Endodermal cell (in vitro differentiated cells): ENCODE data around the gene PPP4R2. TPM values are rescaled to one million over a fixed set of nuclear protein-coding genes. Genes with fewer than 3 reads are reported as not detected.
A peak's percentile ranks its signal among the peaks of the same experiment; 100 is the strongest.

Experiments
- DNase-seq: peaks from one replicate; pipeline ENCODE4 v3.0.0-alpha.2; 2017
- H3K27ac ChIP-seq: 2 replicates; pipeline ENCODE4 v1.5.1; 2013; ENCODE audit warnings: mild to moderate bottlenecking, low read depth, low read length, moderate library complexity
- H3K27me3 ChIP-seq: 2 replicates; pipeline ENCODE4 v1.6.1; 2013; ENCODE audit warnings: mild to moderate bottlenecking, low read length, moderate library complexity; ENCODE audit not compliant: insufficient read depth, control insufficient read depth, poor library complexity, severe bottlenecking
- H3K36me3 ChIP-seq: 2 replicates; pipeline ENCODE4 v1.7.0; 2013; ENCODE audit warnings: mild to moderate bottlenecking, low read length, moderate library complexity; ENCODE audit not compliant: control insufficient read depth, insufficient read depth
- H3K4me1 ChIP-seq: one replicate; pipeline ENCODE4 v1.7.0; 2013; ENCODE audit warnings: low read length; ENCODE audit not compliant: control insufficient read depth, insufficient read depth
- H3K4me3 ChIP-seq: 2 replicates; pipeline ENCODE4 v1.5.1; 2013; ENCODE audit warnings: mild to moderate bottlenecking, low read length, moderate library complexity
- H3K9ac ChIP-seq: 2 replicates; pipeline ENCODE4 v1.6.1; 2013; ENCODE audit warnings: mild to moderate bottlenecking, low read length, moderate library complexity; ENCODE audit not compliant: poor library complexity, severe bottlenecking; ENCODE audit errors: extremely low read depth
- H3K9me3 ChIP-seq: 2 replicates; pipeline ENCODE4 v1.6.1; 2013; ENCODE audit warnings: mild to moderate bottlenecking, low read length, moderate library complexity; ENCODE audit not compliant: control insufficient read depth
- H3K27ac Mint-ChIP-seq: 2 replicates; pipeline ENCODE4 v1.8.0; 2020; ENCODE audit warnings: mixed read lengths
- H3K27me3 Mint-ChIP-seq: 2 replicates; pipeline ENCODE4 v1.8.0; 2021; ENCODE audit warnings: mild to moderate bottlenecking, mixed read lengths; ENCODE audit not compliant: insufficient read depth
- H3K36me3 Mint-ChIP-seq: 2 replicates; pipeline ENCODE4 v1.8.0; 2020; ENCODE audit warnings: low read depth, mixed read lengths
- H3K4me1 Mint-ChIP-seq: 2 replicates; pipeline ENCODE4 v1.8.0; 2020; ENCODE audit warnings: mixed read lengths
- H3K4me3 Mint-ChIP-seq: 2 replicates; pipeline ENCODE4 v1.8.0; 2020; ENCODE audit warnings: mild to moderate bottlenecking, moderate library complexity, mixed read lengths
- H3K9me3 Mint-ChIP-seq: 2 replicates; pipeline ENCODE4 v1.8.0; 2020; ENCODE audit warnings: mild to moderate bottlenecking, mixed read lengths
- WGBS, 2 experiments: methylation state at CpG; one replicate each; pipeline versions ENCODE4 v1.1.5 to v1.1.7; 2013; ENCODE audit warnings: missing lambda C conversion rate in 2 of 2, mixed read lengths in 1 of 2; ENCODE audit not compliant: insufficient coverage in 1 of 2, insufficient read length in 1 of 2; 5-methylcytosine and 5-hydroxymethylcytosine counted together
- total RNA-seq, 2 donors: library from RNA; stranded (reverse); fragmentation: NEBNext Ultra II Directional in 1 of 2; extraction: Animal tissue kit (Norgen Biotek cat#: 25700) in 1 of 2; gene quantifications; 2 replicates in 1 of 2; 3 replicates in 1 of 2; pipeline ENCODE4 v1.2.1, GENCODE V29; 2021
- TF ChIP-seq, protein P1 (sequence below): fragments of 200-600 bp; sonication (generic); conservative IDR thresholded peaks from 2 replicates; pipeline ENCODE4 v1.5.0; 2021; ENCODE audit warnings: antibody characterized with exemption, mild to moderate bottlenecking

The PPP4R2 gene
- total RNA-seq, 2 donors from 2014 or later, result 133 to 157 TPM

DNA sequence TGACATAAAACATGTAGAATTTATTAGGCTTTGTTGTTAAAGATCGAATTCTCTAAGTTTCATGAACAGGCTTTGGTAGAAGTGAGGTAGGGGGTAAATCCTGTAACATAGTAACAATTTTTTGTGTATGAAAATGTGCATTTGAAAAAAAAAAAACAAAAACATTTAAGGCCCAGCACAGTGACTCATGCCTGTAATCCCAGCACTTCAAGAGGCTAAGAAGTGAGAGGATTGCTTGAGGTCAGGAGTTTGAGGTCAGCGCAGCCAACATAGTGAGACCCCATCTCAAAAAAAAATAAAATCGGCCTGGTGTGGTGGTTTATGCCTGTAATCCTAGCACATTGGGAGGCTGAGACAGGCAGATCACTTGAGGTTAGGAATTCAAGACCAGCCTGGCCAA, 26.8 kb upstream of the PPP4R2 start:
- no peak overlapping the region for H3K27ac Mint-ChIP-seq
- peaks cover 4% of the 10 kb centered on the region for H3K36me3 Mint-ChIP-seq
- Histone ChIP-seq H3K36me3 (no peaks in the 10 kb centered on the region), H3K27me3 (no peaks in the 10 kb centered on the region), H3K27ac (no peak overlapping the region), H3K9ac (no peak overlapping the region), H3K4me1 (peaks cover 14% of the 10 kb centered on the region), H3K9me3 (no peaks in the 10 kb centered on the region), H3K4me3 (no peak overlapping the region)
- no peak overlapping the region for H3K4me3 Mint-ChIP-seq
- H3K9me3 Mint-ChIP-seq, result no peaks in the 10 kb centered on the region
- WGBS, 2 experiments, result 95 to 100% methylated on average over 1 to 3 of the region's 3 CpGs
- H3K27me3 Mint-ChIP-seq, result peaks cover 1% of the 10 kb centered on the region
- peaks cover 34% of the 10 kb centered on the region for H3K4me1 Mint-ChIP-seq
- TF ChIP-seq, protein P1, sequence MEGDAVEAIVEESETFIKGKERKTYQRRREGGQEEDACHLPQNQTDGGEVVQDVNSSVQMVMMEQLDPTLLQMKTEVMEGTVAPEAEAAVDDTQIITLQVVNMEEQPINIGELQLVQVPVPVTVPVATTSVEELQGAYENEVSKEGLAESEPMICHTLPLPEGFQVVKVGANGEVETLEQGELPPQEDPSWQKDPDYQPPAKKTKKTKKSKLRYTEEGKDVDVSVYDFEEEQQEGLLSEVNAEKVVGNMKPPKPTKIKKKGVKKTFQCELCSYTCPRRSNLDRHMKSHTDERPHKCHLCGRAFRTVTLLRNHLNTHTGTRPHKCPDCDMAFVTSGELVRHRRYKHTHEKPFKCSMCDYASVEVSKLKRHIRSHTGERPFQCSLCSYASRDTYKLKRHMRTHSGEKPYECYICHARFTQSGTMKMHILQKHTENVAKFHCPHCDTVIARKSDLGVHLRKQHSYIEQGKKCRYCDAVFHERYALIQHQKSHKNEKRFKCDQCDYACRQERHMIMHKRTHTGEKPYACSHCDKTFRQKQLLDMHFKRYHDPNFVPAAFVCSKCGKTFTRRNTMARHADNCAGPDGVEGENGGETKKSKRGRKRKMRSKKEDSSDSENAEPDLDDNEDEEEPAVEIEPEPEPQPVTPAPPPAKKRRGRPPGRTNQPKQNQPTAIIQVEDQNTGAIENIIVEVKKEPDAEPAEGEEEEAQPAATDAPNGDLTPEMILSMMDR, result no peak
- DNase-seq, result no peak

- Mint-ChIP-seq H3K36me3 (peaks cover 4% of the 10 kb centered on the region), H3K4me1 (peaks cover 36% of the 10 kb centered on the region), H3K4me3 (no peak overlapping the region), H3K27me3 (no peaks in the 10 kb centered on the region), H3K9me3 (no peaks in the 10 kb centered on the region), H3K27ac (no peak overlapping the region)
- Histone ChIP-seq H3K27me3 (no peaks in the 10 kb centered on the region), H3K9ac (no peak overlapping the region), H3K27ac (no peak overlapping the region), H3K4me1 (peaks cover 19% of the 10 kb centered on the region), H3K9me3 (no peaks in the 10 kb centered on the region), H3K36me3 (no peaks in the 10 kb centered on the region), H3K4me3 (no peak overlapping the region)
- TF ChIP-seq, protein P1, result no peak
- no peak for DNase-seq
- 87 to 100% methylated on average over 1 to 2 of the region's 2 CpGs for WGBS, 2 experiments
These were observed 25.7 kb upstream of the PPP4R2 start for GRCh38 chr3:72970942-72971341.

DNA sequence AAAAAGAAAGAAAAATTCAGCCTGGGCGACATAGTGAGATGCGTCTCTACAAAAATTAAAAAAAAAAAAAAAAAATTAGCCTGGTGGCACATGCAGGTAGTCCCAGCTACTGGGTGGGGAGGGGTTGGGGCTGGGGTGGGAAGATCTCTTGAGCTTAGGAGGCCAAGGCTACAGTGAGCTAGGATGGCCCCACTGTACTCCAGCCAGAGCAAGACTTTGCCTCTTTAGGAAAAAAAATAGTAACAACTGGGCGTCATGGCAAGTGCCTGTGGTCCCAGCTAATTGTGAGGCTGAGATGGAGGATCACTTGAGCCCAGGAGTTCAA, 23.9 kb upstream of the PPP4R2 start:
- no peak for DNase-seq
- H3K27ac Mint-ChIP-seq, result peak overlapping the region; percentile 89
- Histone ChIP-seq H3K4me1 (peaks cover 23% of the 10 kb centered on the region), H3K27me3 (no peaks in the 10 kb centered on the region), H3K27ac (no peak overlapping the region), H3K9ac (no peak overlapping the region), H3K9me3 (no peaks in the 10 kb centered on the region), H3K4me3 (no peak overlapping the region), H3K36me3 (no peaks in the 10 kb centered on the region)
- H3K4me1 Mint-ChIP-seq, result peaks cover 45% of the 10 kb centered on the region
- TF ChIP-seq, protein P1, result no peak
- H3K36me3 Mint-ChIP-seq, result peaks cover 4% of the 10 kb centered on the region
- peak overlapping the region; percentile 35 for H3K4me3 Mint-ChIP-seq
- H3K9me3 Mint-ChIP-seq, result no peaks in the 10 kb centered on the region
- no peaks in the 10 kb centered on the region for H3K27me3 Mint-ChIP-seq
- WGBS, 2 experiments, result 79 to 92% methylated on average over 1 to 3 of the region's 3 CpGs
